ENCODE results near the gene DGKK.
"Not testable (repeated sequence)": the region's sequence is repeated elsewhere in the genome, so short reads cannot be mapped to it uniquely, and the experiment has no call there.

The DGKK gene

GRCh38 chrX:50431623-50432022, 39.0 kb downstream of the DGKK start:
- DNase-seq (ENCODE audit: low read depth in 2 of 2) = no peak

- no peak for DNase-seq (ENCODE audit: low read depth in 2 of 2)
These were observed 39.6 kb downstream of the DGKK start for GRCh38 chrX:50430917-50431575.

GRCh38 chrX:50428174-50428573, 42.5 kb downstream of the DGKK start:
- DNase-seq (ENCODE audit: low read depth in 2 of 2) = no peak

GRCh38 chrX:50407976-50408375, 62.6 kb downstream of the DGKK start:
- no peak for DNase-seq (ENCODE audit: low read depth in 2 of 2)

GRCh38 chrX:50403903-50404302, 66.7 kb downstream of the DGKK start:
- DNase-seq (ENCODE audit: low read depth in 2 of 2) = no peak

GRCh38 chrX:50402886-50403285, 67.7 kb downstream of the DGKK start:
- DNase-seq (ENCODE audit: low read depth in 2 of 2) = no peak

GRCh38 chrX:50393902-50394301, 76.7 kb downstream of the DGKK start:
- no peak for DNase-seq (ENCODE audit: low read depth in 2 of 2)

- DNase-seq (ENCODE audit: low read depth in 2 of 2) = no peak
These were observed 84.1 kb downstream of the DGKK start for GRCh38 chrX:50386520-50386919.

- no peak for DNase-seq (ENCODE audit: low read depth in 2 of 2)
These were observed 88.8 kb downstream of the DGKK start for GRCh38 chrX:50381729-50382415.

GRCh38 chrX:50375481-50376267, 95.0 kb downstream of the DGKK start:
- no peak for DNase-seq (ENCODE audit: low read depth in 2 of 2)

- DNase-seq (ENCODE audit: low read depth in 2 of 2) = no peak
These were observed 97.7 kb downstream of the DGKK start for GRCh38 chrX:50372966-50373365.

GRCh38 chrX:50343917-50344316, 126.7 kb downstream of the DGKK start:
- no peak for DNase-seq (ENCODE audit: low read depth in 2 of 2)

GRCh38 chrX:50333308-50333707, 137.3 kb downstream of the DGKK start:
- DNase-seq (ENCODE audit: low read depth in 2 of 2) = no peak

GRCh38 chrX:50332668-50333067, 138.0 kb downstream of the DGKK start:
- DNase-seq (ENCODE audit: low read depth in 2 of 2) = not testable (repeated sequence)

GRCh38 chrX:50327235-50327634, 143.4 kb downstream of the DGKK start:
- no peak for DNase-seq (ENCODE audit: low read depth in 2 of 2)

Data from stimulated activated CD8-positive, alpha-beta memory T cell treated with anti-CD3 and anti-CD28 coated beads, Interleukin-15, amount 100 ng/mL, for 48 hours (primary cell).